Measurements from ENCODE around the gene CDH13.

The CDH13 gene

GRCh38 chr16:83100679-83101078 lies 473.9 kb downstream of the CDH13 start:
- no peak for TF ChIP-seq GATA3 (IDR thresholded peaks at IDR 0.05; ENCODE audit: low read depth, low read length)
- no peak for TF ChIP-seq GATA2 (IDR thresholded peaks at IDR 0.05; ENCODE audit: low read depth, low read length)

DNA sequence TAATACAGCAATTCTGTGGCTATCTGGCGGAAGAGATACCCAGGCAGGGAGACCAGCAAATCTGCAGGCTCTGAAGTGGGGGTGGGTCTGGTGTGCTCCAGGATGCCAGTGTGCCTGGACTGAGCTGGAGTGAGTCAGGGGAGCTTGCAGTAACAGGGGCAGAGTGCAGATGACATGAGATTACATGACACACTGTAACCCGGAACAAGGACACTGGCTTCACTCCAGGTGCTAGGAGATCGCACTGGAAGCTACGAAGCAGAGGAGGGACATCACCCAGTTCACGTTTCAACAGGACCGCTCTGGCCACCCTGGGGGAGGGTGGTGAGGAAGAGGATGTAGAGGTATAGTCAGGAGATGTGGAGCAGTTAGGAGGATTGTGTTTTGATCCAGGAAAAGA lies 475.6 kb downstream of the CDH13 start:
- TF ChIP-seq GATA2 (IDR thresholded peaks at IDR 0.05; ENCODE audit: low read depth, low read length), result no peak
- TF ChIP-seq GATA3 (IDR thresholded peaks at IDR 0.05; ENCODE audit: low read depth, low read length), result no peak

DNA sequence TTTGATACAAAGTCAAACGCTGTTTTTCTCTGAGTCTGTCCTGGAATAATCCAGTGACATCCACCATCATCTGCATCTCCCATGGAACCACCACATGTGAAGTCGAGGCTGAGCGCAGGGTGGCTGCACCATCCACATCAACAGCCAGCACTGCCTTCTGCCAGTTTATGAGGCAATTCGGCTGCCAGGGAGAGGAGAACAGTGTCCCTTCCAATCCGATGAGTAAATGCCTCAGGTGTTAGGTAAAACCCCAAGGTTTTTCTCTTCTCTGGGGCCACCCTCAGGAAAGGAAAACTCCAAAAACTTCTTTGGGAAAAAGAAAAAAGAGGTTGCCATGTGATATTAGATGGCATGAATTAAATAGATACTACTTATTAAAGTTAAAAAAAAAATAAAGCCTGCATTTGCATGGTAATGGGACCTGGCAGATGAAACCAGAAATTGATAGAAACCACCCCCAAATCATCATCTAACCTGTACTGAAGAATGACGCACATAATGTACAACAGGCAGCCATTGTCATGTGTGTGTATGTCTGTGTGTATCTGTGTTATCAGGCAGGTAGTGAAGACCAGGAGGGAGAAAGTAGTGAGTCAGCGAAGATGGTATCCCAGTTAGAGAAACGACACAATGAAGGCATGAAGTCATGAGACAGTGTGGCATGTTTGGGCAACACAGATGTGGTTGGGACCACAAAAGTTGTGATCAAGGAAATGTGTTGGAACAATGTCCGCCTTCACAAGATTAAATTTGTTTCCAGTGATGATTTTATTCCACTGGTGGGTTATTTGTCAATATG lies 478.7 kb downstream of the CDH13 start:
- TF ChIP-seq GATA3 (IDR thresholded peaks at IDR 0.05; ENCODE audit: low read depth, low read length), result no peak

DNA sequence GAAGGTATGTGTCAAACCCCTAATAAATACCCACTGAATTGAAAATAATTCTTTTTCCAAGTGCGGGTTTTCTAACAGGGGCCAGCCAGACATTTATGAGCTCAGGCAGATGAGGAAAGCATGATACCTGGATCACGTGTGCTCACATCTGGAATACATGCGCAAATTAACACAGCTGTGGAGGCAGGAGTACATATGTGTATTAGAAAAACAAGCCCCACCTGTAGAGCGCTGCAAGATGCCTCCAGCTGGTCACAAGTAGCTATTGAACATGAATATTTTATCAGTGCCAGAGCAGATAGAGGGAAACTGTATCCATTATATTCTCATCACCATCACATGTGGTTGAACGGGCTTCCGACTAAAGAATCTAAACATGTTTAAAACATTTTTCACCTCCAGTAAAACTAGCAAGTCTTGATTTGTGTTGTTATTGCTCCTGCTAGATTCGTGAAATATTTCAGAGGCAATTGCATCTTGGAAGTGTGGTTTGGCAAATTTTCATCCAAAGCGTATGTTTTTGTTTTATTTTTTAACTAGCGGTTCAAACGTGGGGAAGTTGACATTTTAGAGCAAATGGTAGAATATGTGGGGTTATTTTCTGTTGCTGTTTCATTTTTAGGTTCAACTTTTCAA lies 482.8 kb downstream of the CDH13 start:
- TF ChIP-seq GATA3 (IDR thresholded peaks at IDR 0.05; ENCODE audit: low read depth, low read length), result no peak

- TF ChIP-seq GATA2 (IDR thresholded peaks at IDR 0.05; ENCODE audit: low read depth, low read length), result no peak
- TF ChIP-seq GATA3 (IDR thresholded peaks at IDR 0.05; ENCODE audit: low read depth, low read length), result no peak
Measured at GRCh38 chr16:83110269-83110668, 483.5 kb downstream of the CDH13 start.

GRCh38 chr16:83113317-83113716 lies 486.5 kb downstream of the CDH13 start:
- no peak for TF ChIP-seq GATA2 (IDR thresholded peaks at IDR 0.05; ENCODE audit: low read depth, low read length)
- TF ChIP-seq GATA3 (IDR thresholded peaks at IDR 0.05; ENCODE audit: low read depth, low read length), result no peak

- TF ChIP-seq GATA2 (IDR thresholded peaks at IDR 0.05; ENCODE audit: low read depth, low read length) (no peak), GATA3 (IDR thresholded peaks at IDR 0.05; ENCODE audit: low read depth, low read length) (no peak)
Measured at GRCh38 chr16:83113811-83114210, 487.0 kb downstream of the CDH13 start.

GRCh38 chr16:83115491-83116232 lies 488.9 kb downstream of the CDH13 start:
- TF ChIP-seq GATA3 (IDR thresholded peaks at IDR 0.05; ENCODE audit: low read depth, low read length) (no peak), GATA2 (IDR thresholded peaks at IDR 0.05; ENCODE audit: low read depth, low read length) (no peak)

- no peak for TF ChIP-seq GATA2 (IDR thresholded peaks at IDR 0.05; ENCODE audit: low read depth, low read length)
- TF ChIP-seq GATA3 (IDR thresholded peaks at IDR 0.05; ENCODE audit: low read depth, low read length), result no peak
Measured at GRCh38 chr16:83116274-83116892, 489.6 kb downstream of the CDH13 start.

DNA sequence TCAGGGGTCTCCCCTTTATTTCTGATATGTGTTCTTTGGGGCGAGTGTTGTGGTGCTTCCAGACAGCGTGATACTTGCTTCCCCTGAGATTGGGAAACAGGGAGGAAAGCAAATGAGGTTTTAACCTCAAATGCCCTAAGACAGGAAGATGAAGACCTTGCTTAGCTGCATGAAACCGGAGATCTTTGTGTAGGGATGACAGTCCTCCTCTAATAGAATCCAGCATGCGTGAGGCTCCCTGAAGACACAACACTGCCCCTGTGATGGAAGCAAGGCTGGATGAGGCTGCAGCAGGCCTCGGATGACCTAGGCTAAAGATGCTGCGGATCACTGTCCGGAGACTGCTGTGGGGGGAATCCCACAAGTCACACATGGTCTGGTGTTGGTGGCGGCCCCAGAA lies 491.0 kb downstream of the CDH13 start:
- TF ChIP-seq GATA3 (IDR thresholded peaks at IDR 0.05; ENCODE audit: low read depth, low read length) (no peak), GATA2 (IDR thresholded peaks at IDR 0.05; ENCODE audit: low read depth, low read length) (no peak)

DNA sequence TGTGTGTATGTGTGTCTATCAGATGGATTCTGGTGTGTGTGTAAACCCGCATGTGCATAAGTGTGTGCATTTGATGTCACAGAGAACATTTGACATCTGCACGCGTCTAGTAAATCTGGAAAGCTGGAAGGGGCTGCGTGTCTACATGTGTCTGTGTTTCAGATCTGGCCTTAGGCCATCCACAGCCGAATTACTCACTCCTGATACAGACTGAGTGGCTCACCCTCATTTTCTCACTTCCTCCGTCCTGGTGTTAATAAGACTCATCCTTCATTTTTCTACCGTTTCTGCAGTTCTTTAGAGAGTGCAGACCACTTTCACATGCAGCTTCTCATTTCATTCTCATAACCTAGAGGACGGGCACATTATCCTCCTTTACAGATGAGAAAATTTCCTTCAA lies 491.6 kb downstream of the CDH13 start:
- TF ChIP-seq GATA2 (IDR thresholded peaks at IDR 0.05; ENCODE audit: low read depth, low read length) (no peak), GATA3 (IDR thresholded peaks at IDR 0.05; ENCODE audit: low read depth, low read length) (no peak)

- no peak for TF ChIP-seq GATA3 (IDR thresholded peaks at IDR 0.05; ENCODE audit: low read depth, low read length)
- TF ChIP-seq GATA2 (IDR thresholded peaks at IDR 0.05; ENCODE audit: low read depth, low read length), result no peak
Measured at GRCh38 chr16:83125999-83126568, 499.3 kb downstream of the CDH13 start.

GRCh38 chr16:83128041-83128440 lies 501.3 kb downstream of the CDH13 start:
- TF ChIP-seq GATA3 (IDR thresholded peaks at IDR 0.05; ENCODE audit: low read depth, low read length), result no peak
- TF ChIP-seq GATA2 (IDR thresholded peaks at IDR 0.05; ENCODE audit: low read depth, low read length), result no peak

DNA sequence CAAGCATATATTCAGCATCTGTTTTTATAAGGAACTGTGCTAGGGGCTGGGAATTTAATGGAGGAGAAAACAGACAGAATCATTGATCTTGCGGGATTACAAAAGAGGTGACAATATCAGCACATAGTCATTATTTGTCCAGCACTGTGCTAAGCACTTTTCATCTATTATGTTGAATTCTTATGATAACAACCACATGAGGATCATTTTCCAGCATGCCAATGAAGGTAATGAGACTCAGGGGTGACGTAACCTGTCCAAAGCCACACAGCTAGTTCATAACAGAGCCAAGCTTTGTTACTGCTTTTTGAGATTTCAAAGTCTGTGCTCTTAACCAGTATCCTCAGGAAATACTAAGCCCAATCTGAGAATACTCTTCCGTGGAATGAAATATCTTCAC lies 503.3 kb downstream of the CDH13 start:
- TF ChIP-seq GATA3 (IDR thresholded peaks at IDR 0.05; ENCODE audit: low read depth, low read length), result no peak
- TF ChIP-seq GATA2 (IDR thresholded peaks at IDR 0.05; ENCODE audit: low read depth, low read length), result no peak

Data from SH-SY5Y (cell line).